GM12878 (cell line): Measurements from ENCODE around the gene ADRA2C. TPM values are rescaled to one million over a fixed set of nuclear protein-coding genes. Genes with fewer than 3 reads are reported as not detected.

ENCODE experiments used
- ATAC-seq: fragments of 200-7000 bp; cut with Tn5 transposase; 3 replicates; pipeline ENCODE4 v1.9.1; 2020; ENCODE audit warnings: mild to moderate bottlenecking, moderate library complexity
- BruUV-seq: library from RNA; stranded (reverse); fragments of 400-500 nt; replicated peaks from 2 replicates; lab custom pipeline; 2021; lab: Mats Ljungman, UMichigan
- CTCF ChIA-PET: fragments of 300-600 bp; sonication (Branson Sonifier 250); formaldehyde crosslinking; extraction: SDS; loops from one replicate; lab custom pipeline; 2021; ENCODE audit warnings: inconsistent platforms; lab: Yijun Ruan, JAX
- POLR2A ChIA-PET: fragments of 350-600 bp; formaldehyde crosslinking; extraction: SDS; loops from one replicate; lab custom pipeline; 2021; ENCODE audit warnings: inconsistent platforms; lab: Charles Lee
- RAD21 ChIA-PET: fragments of 300-600 bp; sonication (Branson Sonifier 250); formaldehyde crosslinking; loops from one replicate; lab custom pipeline; 2023; ENCODE audit warnings: antibody characterized with exemption; ENCODE audit not compliant: unreplicated experiment; lab: Charles Lee
- SMC1A ChIA-PET: fragments of 300-600 bp; sonication (Branson Sonifier 250); formaldehyde crosslinking; loops from one replicate; lab custom pipeline; 2023; ENCODE audit not compliant: unreplicated experiment, uncharacterized antibody; lab: Charles Lee
- DNase-seq: peaks from one replicate; pipeline ENCODE4 v3.0.0-alpha.2; 2011; ENCODE audit warnings: low read depth, low spot score
- FAIRE-seq: peaks from 3 replicates; lab custom pipeline; 2011; peaks lifted over from hg19 to GRCh38; lab: Jason Lieb, UNC
- H2AFZ ChIP-seq: 2 replicates; pipeline ENCODE4 v1.6.0; 2011; ENCODE audit warnings: low read depth, low read length, control low read depth; ENCODE audit not compliant: control insufficient read depth
- H3K27ac ChIP-seq: 2 replicates; pipeline ENCODE4 v1.5.1; 2011; ENCODE audit warnings: control low read depth; ENCODE audit not compliant: control insufficient read depth, insufficient read depth
- H3K27me3 ChIP-seq, 2 experiments: replicated peaks in 1 of 2; 2 replicates each; pipeline versions ENCODE4 v1.6.0 to v1.6.1; 2011; ENCODE audit warnings: low read length in 1 of 2; ENCODE audit not compliant: control insufficient read depth in 2 of 2, insufficient read depth in 2 of 2
- H3K36me3 ChIP-seq, 2 experiments: 2 replicates each; pipeline ENCODE4 v1.5.1; 2011; ENCODE audit warnings: low read length in 1 of 2; ENCODE audit not compliant: control insufficient read depth in 2 of 2, insufficient read depth in 2 of 2
- H3K4me1 ChIP-seq: 2 replicates; pipeline ENCODE4 v1.6.1; 2011; ENCODE audit warnings: mild to moderate bottlenecking, low read length, moderate library complexity, mixed read lengths; ENCODE audit not compliant: control insufficient read depth, insufficient read depth
- H3K4me2 ChIP-seq: 2 replicates; pipeline ENCODE4 v1.6.0; 2011; ENCODE audit warnings: control low read depth; ENCODE audit not compliant: control insufficient read depth, insufficient read depth
- H3K4me3 ChIP-seq: fragments of 200-600 bp; sonication (generic); 2 replicates; pipeline ENCODE4 v1.5.1; 2016
- H3K79me2 ChIP-seq: 2 replicates; pipeline ENCODE4 v1.6.0; 2011; ENCODE audit warnings: low read length; ENCODE audit not compliant: control insufficient read depth, insufficient read depth
- H3K9ac ChIP-seq: 2 replicates; pipeline ENCODE4 v1.8.0; 2011; ENCODE audit warnings: low read length, control low read depth, mixed read lengths; ENCODE audit not compliant: control insufficient read depth, insufficient read depth
- H3K9me3 ChIP-seq: replicated peaks from 3 replicates; pipeline ENCODE4 v1.5.1; 2011; ENCODE audit warnings: mild to moderate bottlenecking, low read length; ENCODE audit not compliant: control insufficient read depth, insufficient read depth
- H4K20me1 ChIP-seq: 2 replicates; pipeline ENCODE4 v1.6.0; 2011; ENCODE audit not compliant: control insufficient read depth, insufficient read depth
- ASH2L ChIP-seq: fragments of 300-600, 200-600 bp; sonication (generic); IDR thresholded peaks from 2 replicates; pipeline ENCODE4 v1.6.1; 2017; ENCODE audit warnings: low read depth, mild to moderate bottlenecking, borderline replicate concordance
- CREB1 ChIP-seq: IDR thresholded peaks from 2 replicates; pipeline ENCODE4 v1.6.1; 2012; ENCODE audit warnings: low read depth, mild to moderate bottlenecking, inconsistent platforms
- FOS ChIP-seq: IDR thresholded peaks from 3 replicates; pipeline ENCODE4 v1.6.1; 2011; ENCODE audit warnings: borderline replicate concordance; ENCODE audit not compliant: insufficient read length; ENCODE audit errors: extremely low read depth
- GABPA ChIP-seq: IDR thresholded peaks from 2 replicates; pipeline ENCODE4 v1.6.1; 2014; ENCODE audit warnings: antibody characterized with exemption, low read depth, mild to moderate bottlenecking, inconsistent platforms
- KAT2A ChIP-seq: conservative IDR thresholded peaks from 2 replicates; pipeline ENCODE4 v1.6.1; 2011; ENCODE audit warnings: low read depth, low read length; ENCODE audit not compliant: control insufficient read depth
- PAX8 ChIP-seq: fragments of 450-650 bp; IDR thresholded peaks from 2 replicates; pipeline ENCODE4 v1.6.1; 2017; ENCODE audit warnings: mild to moderate bottlenecking, moderate library complexity
- RB1 ChIP-seq: fragments of 450-650 bp; formaldehyde crosslinking; IDR thresholded peaks from 2 replicates; pipeline ENCODE4 v1.6.1; 2017; ENCODE audit warnings: mild to moderate bottlenecking, borderline replicate concordance
- RELA ChIP-seq: fragments of 450-650 bp; IDR thresholded peaks from 2 replicates; pipeline ENCODE4 v1.8.0; 2014; ENCODE audit warnings: borderline replicate concordance; ENCODE audit not compliant: partially characterized antibody
- RUNX3 ChIP-seq: IDR thresholded peaks from 2 replicates; pipeline ENCODE4 v1.6.1; 2012; ENCODE audit warnings: low read length, inconsistent platforms
- SIX5 ChIP-seq: IDR thresholded peaks from 2 replicates; pipeline ENCODE4 v1.6.1; 2011; ENCODE audit warnings: mild to moderate bottlenecking, low read depth, low read length, moderate library complexity; ENCODE audit not compliant: severe bottlenecking
- SRF ChIP-seq, 2 experiments: IDR thresholded peaks; 2 replicates each; pipeline ENCODE4 v1.6.1; 2011; ENCODE audit warnings: low read depth in 2 of 2, low read length in 2 of 2, mild to moderate bottlenecking in 1 of 2, moderate library complexity in 1 of 2
- TBL1XR1 ChIP-seq: IDR thresholded peaks from 2 replicates; pipeline ENCODE4 v1.6.1; 2012; ENCODE audit warnings: low read depth, low read length, improper control_type of control experiment
- WRNIP1 ChIP-seq: IDR thresholded peaks from 2 replicates; pipeline ENCODE4 v1.6.1; 2011; ENCODE audit warnings: low read depth, low read length, improper control_type of control experiment, borderline replicate concordance
- WGBS: methylation state at CpG from one replicate; pipeline ENCODE4 v1.1.6; 2016; ENCODE audit warnings: low lambda C conversion rate; ENCODE audit not compliant: insufficient replicate concordance, insufficient coverage; ENCODE audit errors: missing lambda C conversion rate; 5-methylcytosine and 5-hydroxymethylcytosine counted together
- in situ Hi-C: fragments of 300-500 bp; cut with MboI; formaldehyde crosslinking; loops from 9 replicates; pipeline ENCODE4 v1.14.3; 2018; ENCODE audit warnings: mixed read lengths
- intact Hi-C: fragments of 100-400 bp; cut with micrococcal nuclease; formaldehyde crosslinking; loops from one replicate; pipeline ENCODE4 v1.14.2; 2022; ENCODE audit not compliant: unreplicated experiment
- polyA plus RNA-seq, 11 experiments: library from polyadenylated mRNA; depleted of rRNA in 4 of 11; unstranded in 6 of 11; stranded (reverse) in 5 of 11; fragments of >200 nt; fragmentation: Nextera tagmentation in 4 of 11; fragmentation: Illumina TruSeq in 1 of 11; extraction: Ambion mirVana in 4 of 11; extraction: Trizol in 1 of 11; gene quantifications; 1 replicate in 1 of 11; 2 replicates in 10 of 11; pipeline versions ENCODE4 v1.2.1 to v1.2.3, GENCODE V29; 2011 to 2016; ENCODE audit warnings: inconsistent platforms in 2 of 11, missing spikeins in 2 of 11, low read depth in 1 of 11
- total RNA-seq, 4 experiments: library from RNA; depleted of rRNA in 3 of 4; stranded (reverse); fragments of >200 nt in 3 of 4; fragmentation: Illumina TruSeq in 1 of 4; extraction: Trizol in 1 of 4; gene quantifications; 2 replicates each; pipeline versions ENCODE4 v1.2.1 to v1.2.3, GENCODE V29; 2013 to 2021
- TF ChIP-seq, protein P1 (sequence below): IDR thresholded peaks from 2 replicates; pipeline ENCODE4 v1.6.1; 2012; ENCODE audit warnings: low read depth, low read length, improper control_type of control experiment
- TF ChIP-seq, protein P2 (sequence below): IDR thresholded peaks from 2 replicates; pipeline ENCODE4 v1.6.1; 2012; ENCODE audit warnings: improper control_type of control experiment, low read depth, low read length; ENCODE audit not compliant: insufficient replicate concordance
- TF ChIP-seq, protein P3 (sequence below): fragments of 150-350 bp; IDR thresholded peaks from 2 replicates; pipeline ENCODE4 v1.6.1; 2016; ENCODE audit warnings: low read depth, low read length

The ADRA2C gene
- total and polyA plus RNA-seq, 10 of the 15 experiments (the other 5 are each of a cell fraction or from before 2014, with no cell fraction given): 0.15 TPM; not detected in 9

DNA sequence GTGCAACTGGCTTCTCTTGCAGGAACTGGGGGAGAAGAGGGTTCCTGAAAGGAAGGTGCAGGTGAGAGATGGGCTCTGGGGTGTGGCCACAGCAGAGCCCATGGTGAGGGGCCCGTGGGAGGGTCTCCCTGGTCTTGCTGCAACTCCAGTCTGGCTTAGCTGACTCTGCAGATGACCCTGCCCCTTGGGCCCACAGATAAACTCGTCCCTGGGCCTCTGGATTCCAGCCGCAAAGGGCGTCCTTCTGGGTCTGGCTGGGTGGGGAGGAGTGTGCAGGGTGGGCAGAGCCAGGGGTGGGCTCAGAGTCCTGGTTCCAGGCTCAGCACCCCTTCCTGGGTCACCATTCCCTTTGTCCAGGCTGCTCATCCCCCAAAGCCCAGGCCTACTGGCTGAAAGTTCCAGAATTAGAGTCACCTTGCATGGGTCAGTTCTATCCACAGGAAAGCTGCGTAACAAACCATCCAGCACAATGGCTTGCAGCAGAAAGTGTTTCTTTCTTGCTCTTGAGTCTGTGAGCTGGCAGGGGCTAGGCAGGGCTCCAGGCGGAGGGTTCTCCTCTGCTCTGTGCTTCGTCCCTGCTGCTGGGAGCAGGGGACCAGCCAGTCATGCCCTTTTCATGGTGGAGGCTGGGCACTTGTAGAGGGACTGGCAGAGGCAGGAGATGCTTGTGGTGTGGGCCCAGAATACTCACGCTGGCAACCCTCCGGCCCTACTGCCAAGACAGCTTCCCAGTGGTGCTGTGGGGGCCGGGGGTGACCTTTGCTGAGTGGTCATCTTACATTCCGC, 43.5 kb upstream of the ADRA2C start:
- no peaks in the 10 kb centered on the region; a peak in 2 of 4 replicates for H3K27me3 ChIP-seq
- no peaks in the 10 kb centered on the region for H4K20me1 ChIP-seq
- ChIA-PET RAD21 (no interaction called here), POLR2A (no interaction called here), CTCF (no interaction called here), SMC1A (no interaction called here)
- H3K9me3 ChIP-seq: no peaks in the 10 kb centered on the region; the same call in 2 of the 3 replicates
- WGBS: 29% methylated on average over 10 of the region's 11 CpGs
- H2AFZ ChIP-seq: no peak overlapping the region
- H3K9ac ChIP-seq: no peak overlapping the region
- in situ Hi-C loops (no loop called here), intact Hi-C loops (no loop called here)
- no peak for FAIRE-seq
- no peak for ATAC-seq
- no peaks in the 10 kb centered on the region for H3K36me3 ChIP-seq
- no peaks in the 10 kb centered on the region for H3K4me1 ChIP-seq
- no peak overlapping the region for H3K4me2 ChIP-seq
- no TSS peak for BruUV-seq
- no peaks in the 10 kb centered on the region for H3K79me2 ChIP-seq
- DNase-seq: no peak
- no peak overlapping the region for H3K27ac ChIP-seq
- no peak overlapping the region for H3K4me3 ChIP-seq
- TF ChIP-seq RUNX3 (no peak), PAX8 (no peak), CREB1 (no peak), ASH2L (no peak), FOS (no peak), SRF (IDR thresholded peaks at IDR 0.05; ENCODE audit: low read depth in 2 of 2, low read length in 2 of 2) (no peak), RELA (no peak), RB1 (no peak), SIX5 (no peak), TBL1XR1 (no peak), KAT2A (no peak), GABPA (no peak), WRNIP1 (no peak)
- TF ChIP-seq, protein P1, sequence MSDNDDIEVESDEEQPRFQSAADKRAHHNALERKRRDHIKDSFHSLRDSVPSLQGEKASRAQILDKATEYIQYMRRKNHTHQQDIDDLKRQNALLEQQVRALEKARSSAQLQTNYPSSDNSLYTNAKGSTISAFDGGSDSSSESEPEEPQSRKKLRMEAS: no peak
- TF ChIP-seq, protein P2, sequence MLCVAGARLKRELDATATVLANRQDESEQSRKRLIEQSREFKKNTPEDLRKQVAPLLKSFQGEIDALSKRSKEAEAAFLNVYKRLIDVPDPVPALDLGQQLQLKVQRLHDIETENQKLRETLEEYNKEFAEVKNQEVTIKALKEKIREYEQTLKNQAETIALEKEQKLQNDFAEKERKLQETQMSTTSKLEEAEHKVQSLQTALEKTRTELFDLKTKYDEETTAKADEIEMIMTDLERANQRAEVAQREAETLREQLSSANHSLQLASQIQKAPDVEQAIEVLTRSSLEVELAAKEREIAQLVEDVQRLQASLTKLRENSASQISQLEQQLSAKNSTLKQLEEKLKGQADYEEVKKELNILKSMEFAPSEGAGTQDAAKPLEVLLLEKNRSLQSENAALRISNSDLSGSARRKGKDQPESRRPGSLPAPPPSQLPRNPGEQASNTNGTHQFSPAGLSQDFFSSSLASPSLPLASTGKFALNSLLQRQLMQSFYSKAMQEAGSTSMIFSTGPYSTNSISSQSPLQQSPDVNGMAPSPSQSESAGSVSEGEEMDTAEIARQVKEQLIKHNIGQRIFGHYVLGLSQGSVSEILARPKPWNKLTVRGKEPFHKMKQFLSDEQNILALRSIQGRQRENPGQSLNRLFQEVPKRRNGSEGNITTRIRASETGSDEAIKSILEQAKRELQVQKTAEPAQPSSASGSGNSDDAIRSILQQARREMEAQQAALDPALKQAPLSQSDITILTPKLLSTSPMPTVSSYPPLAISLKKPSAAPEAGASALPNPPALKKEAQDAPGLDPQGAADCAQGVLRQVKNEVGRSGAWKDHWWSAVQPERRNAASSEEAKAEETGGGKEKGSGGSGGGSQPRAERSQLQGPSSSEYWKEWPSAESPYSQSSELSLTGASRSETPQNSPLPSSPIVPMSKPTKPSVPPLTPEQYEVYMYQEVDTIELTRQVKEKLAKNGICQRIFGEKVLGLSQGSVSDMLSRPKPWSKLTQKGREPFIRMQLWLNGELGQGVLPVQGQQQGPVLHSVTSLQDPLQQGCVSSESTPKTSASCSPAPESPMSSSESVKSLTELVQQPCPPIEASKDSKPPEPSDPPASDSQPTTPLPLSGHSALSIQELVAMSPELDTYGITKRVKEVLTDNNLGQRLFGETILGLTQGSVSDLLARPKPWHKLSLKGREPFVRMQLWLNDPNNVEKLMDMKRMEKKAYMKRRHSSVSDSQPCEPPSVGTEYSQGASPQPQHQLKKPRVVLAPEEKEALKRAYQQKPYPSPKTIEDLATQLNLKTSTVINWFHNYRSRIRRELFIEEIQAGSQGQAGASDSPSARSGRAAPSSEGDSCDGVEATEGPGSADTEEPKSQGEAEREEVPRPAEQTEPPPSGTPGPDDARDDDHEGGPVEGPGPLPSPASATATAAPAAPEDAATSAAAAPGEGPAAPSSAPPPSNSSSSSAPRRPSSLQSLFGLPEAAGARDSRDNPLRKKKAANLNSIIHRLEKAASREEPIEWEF: no peak
- TF ChIP-seq, protein P3, sequence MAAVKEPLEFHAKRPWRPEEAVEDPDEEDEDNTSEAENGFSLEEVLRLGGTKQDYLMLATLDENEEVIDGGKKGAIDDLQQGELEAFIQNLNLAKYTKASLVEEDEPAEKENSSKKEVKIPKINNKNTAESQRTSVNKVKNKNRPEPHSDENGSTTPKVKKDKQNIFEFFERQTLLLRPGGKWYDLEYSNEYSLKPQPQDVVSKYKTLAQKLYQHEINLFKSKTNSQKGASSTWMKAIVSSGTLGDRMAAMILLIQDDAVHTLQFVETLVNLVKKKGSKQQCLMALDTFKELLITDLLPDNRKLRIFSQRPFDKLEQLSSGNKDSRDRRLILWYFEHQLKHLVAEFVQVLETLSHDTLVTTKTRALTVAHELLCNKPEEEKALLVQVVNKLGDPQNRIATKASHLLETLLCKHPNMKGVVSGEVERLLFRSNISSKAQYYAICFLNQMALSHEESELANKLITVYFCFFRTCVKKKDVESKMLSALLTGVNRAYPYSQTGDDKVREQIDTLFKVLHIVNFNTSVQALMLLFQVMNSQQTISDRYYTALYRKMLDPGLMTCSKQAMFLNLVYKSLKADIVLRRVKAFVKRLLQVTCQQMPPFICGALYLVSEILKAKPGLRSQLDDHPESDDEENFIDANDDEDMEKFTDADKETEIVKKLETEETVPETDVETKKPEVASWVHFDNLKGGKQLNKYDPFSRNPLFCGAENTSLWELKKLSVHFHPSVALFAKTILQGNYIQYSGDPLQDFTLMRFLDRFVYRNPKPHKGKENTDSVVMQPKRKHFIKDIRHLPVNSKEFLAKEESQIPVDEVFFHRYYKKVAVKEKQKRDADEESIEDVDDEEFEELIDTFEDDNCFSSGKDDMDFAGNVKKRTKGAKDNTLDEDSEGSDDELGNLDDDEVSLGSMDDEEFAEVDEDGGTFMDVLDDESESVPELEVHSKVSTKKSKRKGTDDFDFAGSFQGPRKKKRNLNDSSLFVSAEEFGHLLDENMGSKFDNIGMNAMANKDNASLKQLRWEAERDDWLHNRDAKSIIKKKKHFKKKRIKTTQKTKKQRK: no peak
